IMR-90 (cell line): Measurements from ENCODE around the gene ETS1. TPM values are rescaled to one million over a fixed set of nuclear protein-coding genes. Genes with fewer than 3 reads are reported as not detected.

ENCODE experiments used
- ATAC-seq: fragments of 200-7000 bp; cut with Tn5 transposase; 2 replicates; pipeline ENCODE4 v1.9.1; 2020; ENCODE audit warnings: low read depth, mild to moderate bottlenecking, moderate library complexity
- BruUV-seq: library from RNA; stranded (reverse); fragments of 400-500 nt; replicated peaks from 2 replicates; lab custom pipeline; 2021; lab: Mats Ljungman, UMichigan
- CTCF ChIA-PET: fragments of 300-600 bp; formaldehyde crosslinking; extraction: SDS; loops from one replicate; lab custom pipeline; 2021; ENCODE audit warnings: antibody characterized with exemption; lab: Yijun Ruan, JAX
- POLR2A ChIA-PET: fragments of 300-600 bp; sonication (Branson Sonifier 250); formaldehyde crosslinking; loops from one replicate; lab custom pipeline; 2022; ENCODE audit warnings: antibody characterized with exemption; ENCODE audit not compliant: unreplicated experiment; lab: Charles Lee
- DNase-seq: peaks from one replicate; pipeline ENCODE4 v3.0.0; 2013
- H2AFZ ChIP-seq: replicated peaks from 2 replicates; pipeline ENCODE3; 2013; ENCODE audit warnings: low read length, mild to moderate bottlenecking; ENCODE audit not compliant: poor library complexity
- H2AK5ac ChIP-seq: 2 replicates; pipeline ENCODE4 v1.6.1; 2013; ENCODE audit warnings: low read depth, low read length, inconsistent platforms
- H2AK9ac ChIP-seq: replicated peaks from 2 replicates; pipeline ENCODE3; 2013; ENCODE audit warnings: mild to moderate bottlenecking, low read depth, low read length, moderate library complexity; ENCODE audit not compliant: poor library complexity
- H2BK120ac ChIP-seq: 2 replicates; pipeline ENCODE4 v1.6.1; 2013; ENCODE audit warnings: low read depth, low read length, inconsistent platforms
- H2BK15ac ChIP-seq: 3 replicates; pipeline ENCODE4 v1.6.1; 2013; ENCODE audit warnings: low read depth, low read length, inconsistent platforms
- H2BK20ac ChIP-seq: 2 replicates; pipeline ENCODE4 v1.6.1; 2013; ENCODE audit warnings: low read depth, mild to moderate bottlenecking, inconsistent platforms, low read length, moderate library complexity
- H2BK5ac ChIP-seq: 2 replicates; pipeline ENCODE4 v1.6.1; 2013; ENCODE audit warnings: mild to moderate bottlenecking, low read depth, low read length, inconsistent platforms; ENCODE audit not compliant: poor library complexity, severe bottlenecking
- H3K14ac ChIP-seq: replicated peaks from 2 replicates; pipeline ENCODE4 v1.6.1; 2013; ENCODE audit warnings: low read depth, low read length, inconsistent platforms
- H3K18ac ChIP-seq: 2 replicates; pipeline ENCODE4 v1.6.1; 2013; ENCODE audit warnings: low read depth, low read length, control low read depth
- H3K23ac ChIP-seq: 2 replicates; pipeline ENCODE4 v1.6.1; 2013; ENCODE audit warnings: low read depth, low read length, inconsistent platforms
- H3K27ac ChIP-seq: 2 replicates; pipeline ENCODE4 v1.5.1; 2013; ENCODE audit warnings: mild to moderate bottlenecking, control low read depth, low read length; ENCODE audit not compliant: insufficient read depth
- H3K27me3 ChIP-seq: 2 replicates; pipeline ENCODE4 v1.6.1; 2013; ENCODE audit warnings: low read length; ENCODE audit not compliant: control insufficient read depth, insufficient read depth
- H3K36me3 ChIP-seq: 2 replicates; pipeline ENCODE4 v1.6.1; 2013; ENCODE audit warnings: low read length, mixed read lengths; ENCODE audit not compliant: control insufficient read depth, insufficient read depth
- H3K4ac ChIP-seq: 2 replicates; pipeline ENCODE4 v1.6.1; 2013; ENCODE audit warnings: low read depth, low read length, inconsistent platforms
- H3K4me1 ChIP-seq: 2 replicates; pipeline ENCODE4 v1.6.1; 2013; ENCODE audit warnings: low read length, mixed read lengths; ENCODE audit not compliant: control insufficient read depth, insufficient read depth
- H3K4me2 ChIP-seq: 2 replicates; pipeline ENCODE4 v1.6.1; 2013; ENCODE audit warnings: low read depth, mild to moderate bottlenecking, control low read depth, low read length, moderate library complexity
- H3K4me3 ChIP-seq: 2 replicates; pipeline ENCODE4 v1.5.1; 2013; ENCODE audit warnings: low read depth, mild to moderate bottlenecking, control low read depth, low read length, moderate library complexity; ENCODE audit not compliant: insufficient read depth
- H3K56ac ChIP-seq: 2 replicates; pipeline ENCODE4 v1.6.1; 2013; ENCODE audit warnings: low read length, inconsistent platforms; ENCODE audit not compliant: insufficient read depth; ENCODE audit errors: extremely low read depth
- H3K79me1 ChIP-seq, 2 experiments: 2 replicates each; pipeline ENCODE4 v1.6.1; 2013; ENCODE audit warnings: low read length in 2 of 2, inconsistent platforms in 1 of 2, low read depth in 1 of 2
- H3K9ac ChIP-seq: 2 replicates; pipeline ENCODE4 v1.6.1; 2013; ENCODE audit warnings: low read depth, low read length, control low read depth
- H3K9me1 ChIP-seq: 2 replicates; pipeline ENCODE4 v1.6.1; 2013; ENCODE audit warnings: low read length, inconsistent platforms; ENCODE audit not compliant: insufficient read depth
- H3K9me3 ChIP-seq: 2 replicates; pipeline ENCODE4 v1.6.1; 2013; ENCODE audit warnings: low read length; ENCODE audit not compliant: control insufficient read depth, insufficient read depth
- H4K20me1 ChIP-seq: 2 replicates; pipeline ENCODE4 v1.6.1; 2013; ENCODE audit warnings: low read length, inconsistent platforms; ENCODE audit not compliant: insufficient read depth
- H4K5ac ChIP-seq: 2 replicates; pipeline ENCODE4 v1.6.1; 2013; ENCODE audit warnings: mild to moderate bottlenecking, low read depth, low read length, control low read depth
- H4K8ac ChIP-seq, 2 experiments: 2 replicates each; pipeline ENCODE4 v1.6.1; 2013; ENCODE audit warnings: low read depth in 2 of 2, low read length in 2 of 2, control low read depth in 1 of 2, inconsistent platforms in 1 of 2
- H4K91ac ChIP-seq: 2 replicates; pipeline ENCODE4 v1.6.1; 2013; ENCODE audit warnings: low read depth, low read length, inconsistent platforms; ENCODE audit not compliant: insufficient read depth
- CEBPB ChIP-seq: IDR thresholded peaks from 2 replicates; pipeline ENCODE4 v1.6.1; 2012; ENCODE audit warnings: low read depth, low read length, improper control_type of control experiment
- CHD1 ChIP-seq: IDR thresholded peaks from 2 replicates; pipeline ENCODE4 v1.6.1; 2012; ENCODE audit warnings: low read depth, low read length, improper control_type of control experiment
- FOS ChIP-seq: fragments of 150-350 bp; IDR thresholded peaks from 2 replicates; pipeline ENCODE4 v1.6.1; 2016; ENCODE audit warnings: low read depth, low read length
- MAFK ChIP-seq: IDR thresholded peaks from 2 replicates; pipeline ENCODE4 v1.6.1; 2012; ENCODE audit warnings: low read depth, low read length, improper control_type of control experiment
- MXI1 ChIP-seq: IDR thresholded peaks from 2 replicates; pipeline ENCODE4 v1.6.1; 2012; ENCODE audit warnings: low read depth, mild to moderate bottlenecking, low read length, moderate library complexity, borderline replicate concordance
- NFE2L2 ChIP-seq: fragments of 150-350 bp; IDR thresholded peaks from 2 replicates; pipeline ENCODE4 v1.6.1; 2016; ENCODE audit warnings: low read depth, mild to moderate bottlenecking, low read length
- POLR2A ChIP-seq: IDR thresholded peaks from 2 replicates; pipeline ENCODE4 v1.6.1; 2012; ENCODE audit warnings: mild to moderate bottlenecking, low read depth, low read length
- RCOR1 ChIP-seq: IDR thresholded peaks from 2 replicates; pipeline ENCODE4 v1.6.1; 2012; ENCODE audit warnings: mild to moderate bottlenecking, low read length, improper control_type of control experiment; ENCODE audit not compliant: insufficient replicate concordance
- RFX5 ChIP-seq: IDR thresholded peaks from 2 replicates; pipeline ENCODE4 v1.8.0; 2012; ENCODE audit warnings: low read depth, mild to moderate bottlenecking, low read length, moderate library complexity
- SMC3 ChIP-seq: fragments of 150-350 bp; IDR thresholded peaks from 2 replicates; pipeline ENCODE4 v1.6.1; 2016; ENCODE audit warnings: low read depth, mild to moderate bottlenecking, antibody characterized with exemption, low read length, moderate library complexity
- WGBS, 2 experiments: methylation state at CpG; one replicate each; pipeline versions ENCODE4 v1.1.5 to v1.1.7; 2013; ENCODE audit warnings: missing lambda C conversion rate in 2 of 2; ENCODE audit not compliant: insufficient read length in 1 of 2; ENCODE audit errors: extremely low coverage in 2 of 2; 5-methylcytosine and 5-hydroxymethylcytosine counted together
- dilution Hi-C: fragments of 300-500 bp; cut with HindIII; formaldehyde crosslinking; loops from one replicate; pipeline ENCODE4 v1.14.3; 2018; ENCODE audit warnings: low sequenced_read_pairs; ENCODE audit not compliant: unreplicated experiment
- in situ Hi-C: fragments of 300-500 bp; cut with MboI; formaldehyde crosslinking; loops from 3 replicates; pipeline ENCODE4 v1.14.3; 2019; ENCODE audit warnings: low sequenced_read_pairs, inconsistent platforms, mixed read lengths
- intact Hi-C: fragments of 100-400 bp; cut with micrococcal nuclease; formaldehyde crosslinking; loops from 2 replicates; pipeline ENCODE4 v1.10.0; 2022
- polyA plus RNA-seq, 3 experiments: library from polyadenylated mRNA; depleted of rRNA; stranded (reverse); fragments of >200 nt; gene quantifications; 2 replicates each; pipeline ENCODE4 v1.2.3, GENCODE V29; 2012; ENCODE audit warnings: low replicate concordance in 1 of 3
- total RNA-seq: library from RNA; depleted of rRNA; stranded (reverse); fragments of >200 nt; gene quantifications from 2 replicates; pipeline ENCODE4 v1.2.3, GENCODE V29; 2012
- TF ChIP-seq, protein P1 (sequence below): conservative IDR thresholded peaks from 2 replicates; pipeline ENCODE4 v1.5.1; 2012; ENCODE audit warnings: mild to moderate bottlenecking, low read depth, low read length, improper control_type of control experiment
- TF ChIP-seq, protein P2 (sequence below): fragments of 150-350 bp; IDR thresholded peaks from 2 replicates; pipeline ENCODE4 v1.6.1; 2016; ENCODE audit warnings: low read depth, mild to moderate bottlenecking, low read length, moderate library complexity, borderline replicate concordance
- TF ChIP-seq, protein P3 (sequence below): fragments of 150-350 bp; IDR thresholded peaks from 2 replicates; pipeline ENCODE4 v1.6.1; 2017; ENCODE audit warnings: mild to moderate bottlenecking, antibody characterized with exemption, low read length, low read depth

Gene ETS1
- total and polyA plus RNA-seq, 2 of the 4 experiments (the other 2 are of a cell fraction), result 41.2 to 56.3 TPM

DNA sequence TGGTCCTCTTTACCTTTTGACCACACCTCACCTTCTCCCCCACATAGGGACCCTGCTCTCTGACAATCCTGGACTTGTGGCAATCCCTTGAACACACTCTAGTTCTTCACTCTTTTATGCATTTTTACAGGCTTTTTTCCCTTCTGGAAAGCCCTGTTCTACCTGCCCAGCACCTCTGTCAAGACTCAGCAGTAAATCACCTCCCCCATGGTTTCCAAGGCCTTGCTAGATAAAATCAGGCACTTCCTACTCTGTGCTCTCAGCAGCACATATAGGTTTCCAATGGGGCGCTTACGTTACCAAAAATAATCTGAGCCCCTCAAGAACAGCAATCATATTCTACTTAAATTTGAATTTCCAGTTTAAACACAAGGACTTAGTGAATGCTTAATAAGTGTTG lies 53.9 kb downstream of the ETS1 start:
- Histone ChIP-seq H2AK5ac (no peak overlapping the region), H3K56ac (no peak overlapping the region), H4K20me1 (no peaks in the 10 kb centered on the region), H2BK15ac (no peak overlapping the region), H2BK20ac (no peak overlapping the region), H3K27me3 (0 out of 2 replicates have a peak, but pooled peaks cover 2% of the 10 kb centered on the region), H2BK5ac (no peak overlapping the region), H3K14ac (no peak overlapping the region), H2BK120ac (no peak overlapping the region), H3K4me1 (peaks cover 8% of the 10 kb centered on the region), H3K36me3 (no peaks in the 10 kb centered on the region), H3K4me2 (no peak overlapping the region), H3K4me3 (no peak overlapping the region), H3K9me3 (no peaks in the 10 kb centered on the region), H3K79me1 (no peaks in the 10 kb centered on the region), H4K5ac (no peak overlapping the region), H3K4ac (no peak overlapping the region), H2AK9ac (no peak overlapping the region), H2AFZ (no peak overlapping the region), H3K27ac (no peak overlapping the region), H3K23ac (no peak overlapping the region), H4K8ac (no peak overlapping the region), H3K9me1 (peaks cover 4% of the 10 kb centered on the region; the same call in 1 of the 2 replicates), H3K18ac (no peak overlapping the region), H4K91ac (no peak overlapping the region), H3K9ac (no peak overlapping the region)
- dilution Hi-C loops (no loop called here), intact Hi-C loops (no loop called here), in situ Hi-C loops (no loop called here)
- TF ChIP-seq CEBPB, result no peak
- no peak for TF ChIP-seq MAFK
- TF ChIP-seq, protein P1, sequence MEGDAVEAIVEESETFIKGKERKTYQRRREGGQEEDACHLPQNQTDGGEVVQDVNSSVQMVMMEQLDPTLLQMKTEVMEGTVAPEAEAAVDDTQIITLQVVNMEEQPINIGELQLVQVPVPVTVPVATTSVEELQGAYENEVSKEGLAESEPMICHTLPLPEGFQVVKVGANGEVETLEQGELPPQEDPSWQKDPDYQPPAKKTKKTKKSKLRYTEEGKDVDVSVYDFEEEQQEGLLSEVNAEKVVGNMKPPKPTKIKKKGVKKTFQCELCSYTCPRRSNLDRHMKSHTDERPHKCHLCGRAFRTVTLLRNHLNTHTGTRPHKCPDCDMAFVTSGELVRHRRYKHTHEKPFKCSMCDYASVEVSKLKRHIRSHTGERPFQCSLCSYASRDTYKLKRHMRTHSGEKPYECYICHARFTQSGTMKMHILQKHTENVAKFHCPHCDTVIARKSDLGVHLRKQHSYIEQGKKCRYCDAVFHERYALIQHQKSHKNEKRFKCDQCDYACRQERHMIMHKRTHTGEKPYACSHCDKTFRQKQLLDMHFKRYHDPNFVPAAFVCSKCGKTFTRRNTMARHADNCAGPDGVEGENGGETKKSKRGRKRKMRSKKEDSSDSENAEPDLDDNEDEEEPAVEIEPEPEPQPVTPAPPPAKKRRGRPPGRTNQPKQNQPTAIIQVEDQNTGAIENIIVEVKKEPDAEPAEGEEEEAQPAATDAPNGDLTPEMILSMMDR, result no peak
- TF ChIP-seq, protein P2, sequence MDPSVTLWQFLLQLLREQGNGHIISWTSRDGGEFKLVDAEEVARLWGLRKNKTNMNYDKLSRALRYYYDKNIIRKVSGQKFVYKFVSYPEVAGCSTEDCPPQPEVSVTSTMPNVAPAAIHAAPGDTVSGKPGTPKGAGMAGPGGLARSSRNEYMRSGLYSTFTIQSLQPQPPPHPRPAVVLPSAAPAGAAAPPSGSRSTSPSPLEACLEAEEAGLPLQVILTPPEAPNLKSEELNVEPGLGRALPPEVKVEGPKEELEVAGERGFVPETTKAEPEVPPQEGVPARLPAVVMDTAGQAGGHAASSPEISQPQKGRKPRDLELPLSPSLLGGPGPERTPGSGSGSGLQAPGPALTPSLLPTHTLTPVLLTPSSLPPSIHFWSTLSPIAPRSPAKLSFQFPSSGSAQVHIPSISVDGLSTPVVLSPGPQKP, result no peak
- TF ChIP-seq, protein P3, sequence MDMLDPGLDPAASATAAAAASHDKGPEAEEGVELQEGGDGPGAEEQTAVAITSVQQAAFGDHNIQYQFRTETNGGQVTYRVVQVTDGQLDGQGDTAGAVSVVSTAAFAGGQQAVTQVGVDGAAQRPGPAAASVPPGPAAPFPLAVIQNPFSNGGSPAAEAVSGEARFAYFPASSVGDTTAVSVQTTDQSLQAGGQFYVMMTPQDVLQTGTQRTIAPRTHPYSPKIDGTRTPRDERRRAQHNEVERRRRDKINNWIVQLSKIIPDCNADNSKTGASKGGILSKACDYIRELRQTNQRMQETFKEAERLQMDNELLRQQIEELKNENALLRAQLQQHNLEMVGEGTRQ, result no peak
- TF ChIP-seq MXI1, result no peak
- TF ChIP-seq RCOR1, result no peak
- TF ChIP-seq FOS, result no peak
- TF ChIP-seq CHD1, result no peak
- no peak for TF ChIP-seq SMC3
- TF ChIP-seq NFE2L2, result no peak
- no peak for TF ChIP-seq RFX5
- TF ChIP-seq POLR2A, result no peak
- DNase-seq (no peak), ATAC-seq (no peak)
- BruUV-seq, result no TSS peak
- no CpG with 5 or more reads among the region's 2 CpGs for WGBS, 2 experiments
- ChIA-PET POLR2A (no interaction called here), CTCF (no interaction called here)
